Measurements from ENCODE around the gene OR2D2.

DNA sequence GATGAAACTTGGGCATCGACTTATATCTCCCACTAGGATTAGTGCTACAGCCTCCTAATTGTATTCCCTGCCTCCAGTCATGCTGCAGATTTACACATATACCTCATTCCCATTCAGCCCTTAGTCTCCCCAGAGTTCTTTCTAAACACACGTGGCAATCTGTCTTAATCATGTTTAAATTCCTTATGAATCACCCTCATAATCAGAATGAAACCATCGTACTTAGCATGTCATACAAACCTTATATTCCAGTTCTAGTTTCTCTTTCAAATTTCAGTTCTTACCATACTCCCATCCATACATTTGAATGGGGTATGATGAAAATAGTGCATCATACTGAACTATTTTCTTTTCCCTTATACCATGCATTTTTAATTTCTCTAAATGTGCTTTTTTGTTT, 35.4 kb downstream of the OR2D2 start:
- TF ChIP-seq, protein P1, sequence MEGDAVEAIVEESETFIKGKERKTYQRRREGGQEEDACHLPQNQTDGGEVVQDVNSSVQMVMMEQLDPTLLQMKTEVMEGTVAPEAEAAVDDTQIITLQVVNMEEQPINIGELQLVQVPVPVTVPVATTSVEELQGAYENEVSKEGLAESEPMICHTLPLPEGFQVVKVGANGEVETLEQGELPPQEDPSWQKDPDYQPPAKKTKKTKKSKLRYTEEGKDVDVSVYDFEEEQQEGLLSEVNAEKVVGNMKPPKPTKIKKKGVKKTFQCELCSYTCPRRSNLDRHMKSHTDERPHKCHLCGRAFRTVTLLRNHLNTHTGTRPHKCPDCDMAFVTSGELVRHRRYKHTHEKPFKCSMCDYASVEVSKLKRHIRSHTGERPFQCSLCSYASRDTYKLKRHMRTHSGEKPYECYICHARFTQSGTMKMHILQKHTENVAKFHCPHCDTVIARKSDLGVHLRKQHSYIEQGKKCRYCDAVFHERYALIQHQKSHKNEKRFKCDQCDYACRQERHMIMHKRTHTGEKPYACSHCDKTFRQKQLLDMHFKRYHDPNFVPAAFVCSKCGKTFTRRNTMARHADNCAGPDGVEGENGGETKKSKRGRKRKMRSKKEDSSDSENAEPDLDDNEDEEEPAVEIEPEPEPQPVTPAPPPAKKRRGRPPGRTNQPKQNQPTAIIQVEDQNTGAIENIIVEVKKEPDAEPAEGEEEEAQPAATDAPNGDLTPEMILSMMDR (IDR thresholded peaks at IDR 0.05; ENCODE audit: insufficient read depth, low read depth, low read length), result no peak
- no peak for TF ChIP-seq EZH2 (IDR thresholded peaks at IDR 0.05; ENCODE audit: insufficient read depth, low read length)
